ENCODE data around the gene FBF1. TPM values are rescaled to one million over a fixed set of nuclear protein-coding genes. Genes with fewer than 3 reads are reported as not detected.
"Not testable (repeated sequence)": the region's sequence is repeated elsewhere in the genome, so short reads cannot be mapped to it uniquely, and the experiment has no call there.

FBF1 gene
- polyA plus RNA-seq, 6 donors from 2014 or later = 1.5 to 5.0 (median 2.9) TPM

- Mint-ChIP-seq H3K36me3 (peaks cover 0 to 15% of the 10 kb centered on the region in 2 donors), H3K9me3 (no peaks in the 10 kb centered on the region), H3K4me3 (no peak overlapping the region), H3K27me3 (no peaks in the 10 kb centered on the region), H3K4me1 (peaks cover 12 to 18% (median 14%) of the 10 kb centered on the region in 3 donors), H3K27ac (peak overlapping the region in 2 of 6 donors; percentile 27 to 69)
- no peak for DNase-seq
- no peak for ATAC-seq (ENCODE audit: low read depth in 2 of 2)
Measured at GRCh38 chr17:75970626-75971025, 29.8 kb upstream of the FBF1 start.

GRCh38 chr17:75970011-75970523, 29.2 kb upstream of the FBF1 start:
- Mint-ChIP-seq H3K27ac (peak overlapping the region in 3 of 6 donors; percentile 28 to 68 (median 51)), H3K4me1 (peaks cover 10 to 14% (median 12%) of the 10 kb centered on the region in 3 donors)
- ATAC-seq (ENCODE audit: low read depth in 2 of 2) = no peak

GRCh38 chr17:75969044-75969443, 28.2 kb upstream of the FBF1 start:
- H3K4me3 Mint-ChIP-seq; H3K27ac Mint-ChIP-seq; H3K9me3 Mint-ChIP-seq; ATAC-seq (ENCODE audit: low read depth in 2 of 2); H3K27me3 Mint-ChIP-seq; DNase-seq: not testable (repeated sequence)
- H3K36me3 Mint-ChIP-seq = peaks cover 0 to 15% of the 10 kb centered on the region in 2 donors
- H3K4me1 Mint-ChIP-seq = peaks cover 10 to 16% (median 16%) of the 10 kb centered on the region in 3 donors

More at GRCh38 chr17:75970011-75970523, 29.2 kb upstream of the FBF1 start:
- no peak for DNase-seq
- H3K9me3 Mint-ChIP-seq = no peaks in the 10 kb centered on the region
- H3K27me3 Mint-ChIP-seq = no peaks in the 10 kb centered on the region
- no peak overlapping the region for H3K4me3 Mint-ChIP-seq
- peaks cover 0 to 15% of the 10 kb centered on the region in 2 donors for H3K36me3 Mint-ChIP-seq

GRCh38 chr17:75965468-75965867, 24.6 kb upstream of the FBF1 start:
- Mint-ChIP-seq H3K9me3 (no peaks in the 10 kb centered on the region), H3K36me3 (peaks cover 0 to 8% of the 10 kb centered on the region in 2 donors), H3K4me1 (peaks cover 10 to 29% (median 20%) of the 10 kb centered on the region in 3 donors), H3K27me3 (no peaks in the 10 kb centered on the region), H3K4me3 (no peak overlapping the region), H3K27ac (no peak overlapping the region)
- DNase-seq (no peak), ATAC-seq (ENCODE audit: low read depth in 2 of 2) (no peak)

GRCh38 chr17:75959839-75960511, 19.1 kb upstream of the FBF1 start:
- Mint-ChIP-seq H3K4me1 (peaks cover 0 to 16% (median 7%) of the 10 kb centered on the region in 3 donors), H3K27ac (no peak overlapping the region), H3K4me3 (no peak overlapping the region), H3K27me3 (no peaks in the 10 kb centered on the region), H3K36me3 (peaks cover 0 to 11% of the 10 kb centered on the region in 2 donors), H3K9me3 (no peaks in the 10 kb centered on the region)
- ATAC-seq (ENCODE audit: low read depth in 2 of 2) (no peak), DNase-seq (no peak)

GRCh38 chr17:75959051-75959838, 18.4 kb upstream of the FBF1 start:
- H3K4me3 Mint-ChIP-seq = no peak overlapping the region
- H3K9me3 Mint-ChIP-seq = no peaks in the 10 kb centered on the region
- H3K4me1 Mint-ChIP-seq = peaks cover 0 to 14% (median 4%) of the 10 kb centered on the region in 3 donors
- peaks cover 0 to 11% of the 10 kb centered on the region in 2 donors for H3K36me3 Mint-ChIP-seq
- peak overlapping the region in 1 of 6 donors; percentile 36 for H3K27ac Mint-ChIP-seq
- H3K27me3 Mint-ChIP-seq = no peaks in the 10 kb centered on the region
- ATAC-seq (ENCODE audit: low read depth in 2 of 2) (no peak), DNase-seq (no peak)

- peak overlapping the region in 1 of 6 donors; percentile 56 for H3K27ac Mint-ChIP-seq
- no peaks in the 10 kb centered on the region for H3K27me3 Mint-ChIP-seq
- no peak for DNase-seq
- no peak for ATAC-seq (ENCODE audit: low read depth in 2 of 2)
- H3K4me3 Mint-ChIP-seq = no peak overlapping the region
- no peaks in the 10 kb centered on the region for H3K9me3 Mint-ChIP-seq
- peaks cover 14 to 15% of the 10 kb centered on the region in 2 donors for H3K36me3 Mint-ChIP-seq
- H3K4me1 Mint-ChIP-seq = no peaks in the 10 kb centered on the region
Measured at GRCh38 chr17:75950855-75951554, 10.2 kb upstream of the FBF1 start.

GRCh38 chr17:75950421-75950820, 9.6 kb upstream of the FBF1 start:
- peaks cover 9 to 15% of the 10 kb centered on the region in 2 donors for H3K36me3 Mint-ChIP-seq
- no peak for ATAC-seq (ENCODE audit: low read depth in 2 of 2)

GRCh38 chr17:75945211-75945610, 4.4 kb upstream of the FBF1 start:
- DNase-seq (no peak), ATAC-seq (ENCODE audit: low read depth in 2 of 2) (no peak)
- Mint-ChIP-seq H3K4me3 (no peak overlapping the region), H3K4me1 (peaks cover 6 to 12% (median 11%) of the 10 kb centered on the region in 3 donors), H3K27me3 (no peaks in the 10 kb centered on the region), H3K27ac (no peak overlapping the region), H3K9me3 (no peaks in the 10 kb centered on the region), H3K36me3 (peaks cover 4 to 7% of the 10 kb centered on the region in 2 donors)

More at GRCh38 chr17:75950421-75950820, 9.6 kb upstream of the FBF1 start:
- H3K4me1 Mint-ChIP-seq = no peaks in the 10 kb centered on the region
- H3K9me3 Mint-ChIP-seq = no peaks in the 10 kb centered on the region
- H3K4me3 Mint-ChIP-seq = no peak overlapping the region
- DNase-seq = no peak
- peak overlapping the region in 1 of 6 donors; percentile 56 for H3K27ac Mint-ChIP-seq
- no peaks in the 10 kb centered on the region for H3K27me3 Mint-ChIP-seq

GRCh38 chr17:75943491-75943890, 2.6 kb upstream of the FBF1 start:
- DNase-seq (no peak), ATAC-seq (ENCODE audit: low read depth in 2 of 2) (no peak)
- Mint-ChIP-seq H3K9me3 (no peaks in the 10 kb centered on the region), H3K36me3 (peaks cover 0 to 4% of the 10 kb centered on the region in 2 donors), H3K27ac (no peak overlapping the region), H3K4me3 (no peak overlapping the region), H3K4me1 (peaks cover 6 to 18% (median 15%) of the 10 kb centered on the region in 3 donors), H3K27me3 (no peaks in the 10 kb centered on the region)

- DNase-seq (no peak), ATAC-seq (ENCODE audit: low read depth in 2 of 2) (no peak)
- Mint-ChIP-seq H3K27ac (peak overlapping the region in 1 of 6 donors; percentile 91), H3K4me3 (peak overlapping the region in 5 of 8 donors; percentile 23 to 47 (median 41)), H3K27me3 (no peaks in the 10 kb centered on the region), H3K9me3 (no peaks in the 10 kb centered on the region), H3K4me1 (peaks cover 6 to 18% (median 15%) of the 10 kb centered on the region in 3 donors), H3K36me3 (peaks cover 0 to 4% of the 10 kb centered on the region in 2 donors)
Measured at GRCh38 chr17:75942473-75942872, 1.6 kb upstream of the FBF1 start.

GRCh38 chr17:75941442-75941819, 589 bp upstream of the FBF1 start:
- H3K27me3 Mint-ChIP-seq = no peaks in the 10 kb centered on the region
- DNase-seq = no peak
- H3K27ac Mint-ChIP-seq = peak overlapping the region in 4 of 6 donors; percentile 73 to 88 (median 81)
- no peak for ATAC-seq (ENCODE audit: low read depth in 2 of 2)
- H3K4me3 Mint-ChIP-seq = peak overlapping the region; percentile 65 to 95 (median 92)
- no peaks in the 10 kb centered on the region for H3K36me3 Mint-ChIP-seq
- H3K4me1 Mint-ChIP-seq = peaks cover 6 to 18% (median 15%) of the 10 kb centered on the region in 3 donors
- no peaks in the 10 kb centered on the region for H3K9me3 Mint-ChIP-seq

GRCh38 chr17:75937652-75938051, 3.2 kb downstream of the FBF1 start:
- no peak overlapping the region for H3K27ac Mint-ChIP-seq
- H3K36me3 Mint-ChIP-seq = no peaks in the 10 kb centered on the region
- no peaks in the 10 kb centered on the region for H3K9me3 Mint-ChIP-seq
- peaks cover 6 to 18% (median 15%) of the 10 kb centered on the region in 3 donors for H3K4me1 Mint-ChIP-seq
- ATAC-seq (ENCODE audit: low read depth in 2 of 2) = no peak
- no peaks in the 10 kb centered on the region for H3K27me3 Mint-ChIP-seq
- peak overlapping the region in 2 of 8 donors; percentile 50 to 54 for H3K4me3 Mint-ChIP-seq
- no peak for DNase-seq

Data from naive B cell (primary cell).